OCI-LY1 (cell line): ENCODE data around the gene WWOX.

Experiments
- H2AFZ ChIP-seq: fragments of 200-600 bp; sonication (generic), shearing (Covaris generic); 2 replicates; pipeline ENCODE4 v1.6.0; 2014; ENCODE audit warnings: antibody characterized with exemption, mild to moderate bottlenecking, low read length
- H3F3A ChIP-seq: fragments of 200-600 bp; sonication (generic), shearing (Covaris generic); 2 replicates; pipeline ENCODE4 v1.6.0; 2014; ENCODE audit warnings: mild to moderate bottlenecking, antibody characterized with exemption, low read length, moderate library complexity; ENCODE audit not compliant: insufficient read depth
- H3K27ac ChIP-seq: fragments of 200-600 bp; sonication (generic); 2 replicates; pipeline ENCODE4 v1.5.1; 2014; ENCODE audit warnings: low read length, mixed run types, mild to moderate bottlenecking, low read depth; ENCODE audit not compliant: poor library complexity, severe bottlenecking
- H3K27me3 ChIP-seq: fragments of 200-600 bp; sonication (generic); 2 replicates; pipeline ENCODE4 v1.6.0; 2014; ENCODE audit warnings: antibody characterized with exemption, mild to moderate bottlenecking, low read length, moderate library complexity; ENCODE audit not compliant: insufficient read depth
- H3K36me3 ChIP-seq: fragments of 200-600 bp; sonication (generic); 2 replicates; pipeline ENCODE4 v1.6.1; 2014; ENCODE audit warnings: mild to moderate bottlenecking, antibody characterized with exemption, low read length, moderate library complexity, mixed read lengths; ENCODE audit not compliant: insufficient read depth
- H3K4me1 ChIP-seq: fragments of 200-600 bp; sonication (generic); 2 replicates; pipeline ENCODE4 v1.5.1; 2014; ENCODE audit warnings: mild to moderate bottlenecking, low read length, moderate library complexity; ENCODE audit not compliant: insufficient read depth, severe bottlenecking
- H3K4me2 ChIP-seq: fragments of 200-600 bp; sonication (generic), shearing (Covaris generic); 2 replicates; pipeline ENCODE4 v1.6.1; 2014; ENCODE audit warnings: low read length
- H3K4me3 ChIP-seq: fragments of 200-600 bp; sonication (generic); 2 replicates; pipeline ENCODE4 v1.5.1; 2014; ENCODE audit warnings: low read length, low read depth, mild to moderate bottlenecking, mixed read lengths; ENCODE audit not compliant: poor library complexity, severe bottlenecking
- H3K79me2 ChIP-seq: fragments of 200-600 bp; shearing (Covaris generic); 2 replicates; pipeline ENCODE4 v1.6.1; 2016; ENCODE audit warnings: mixed run types, low read length, mixed read lengths; ENCODE audit not compliant: insufficient read depth
- H3K9ac ChIP-seq: fragments of 200-600 bp; sonication (generic), shearing (Covaris generic); 2 replicates; pipeline ENCODE4 v1.6.1; 2014; ENCODE audit warnings: mild to moderate bottlenecking, low read length, mixed read lengths
- H3K9me2 ChIP-seq: fragments of 200-600 bp; sonication (generic), shearing (Covaris generic); 2 replicates; pipeline ENCODE4 v1.6.1; 2014; ENCODE audit warnings: low read depth, mild to moderate bottlenecking, low read length, mixed read lengths
- H3K9me3 ChIP-seq: fragments of 200-600 bp; shearing (Covaris generic); 2 replicates; pipeline ENCODE4 v1.6.1; 2014; ENCODE audit warnings: low read length, mixed read lengths
- H4K20me1 ChIP-seq: fragments of 200-600 bp; sonication (generic), shearing (Covaris generic); 2 replicates; pipeline ENCODE4 v1.6.0; 2016; ENCODE audit warnings: mild to moderate bottlenecking, low read length; ENCODE audit not compliant: insufficient read depth
- CTCF ChIP-seq: fragments of 200-600 bp; sonication (generic), shearing (Covaris generic); IDR thresholded peaks from 2 replicates; pipeline ENCODE4 v1.5.1; 2017; ENCODE audit warnings: mild to moderate bottlenecking, antibody characterized with exemption, low read length, moderate library complexity, mixed read lengths
- EZH2 ChIP-seq: fragments of 200-600 bp; sonication (generic), shearing (Covaris generic); IDR thresholded peaks from 2 replicates; pipeline ENCODE4 v1.8.0; 2017; ENCODE audit warnings: borderline replicate concordance, mixed run types, mild to moderate bottlenecking, antibody characterized with exemption, low read length, moderate library complexity, mixed read lengths

The WWOX gene

DNA sequence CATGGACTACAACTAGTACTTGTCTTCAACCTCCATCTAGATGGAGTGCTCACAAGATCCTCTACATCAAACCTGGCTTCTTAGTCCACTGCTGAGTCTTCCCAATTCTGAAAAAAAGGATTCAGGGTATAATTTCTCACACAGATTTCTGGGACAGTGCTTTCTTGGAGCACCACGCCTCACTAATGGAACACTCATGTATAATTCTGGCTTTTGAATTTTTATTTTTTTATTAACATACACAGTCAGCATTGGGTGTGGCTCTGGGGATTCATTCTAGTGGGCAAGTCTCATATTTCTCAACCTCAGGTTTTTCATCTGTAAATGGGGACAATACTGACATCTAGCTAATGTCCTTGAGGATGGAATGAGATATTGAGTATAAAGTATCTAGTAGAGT is 696.0 kb downstream of the WWOX start:
- no peak for TF ChIP-seq EZH2
- no peak for TF ChIP-seq CTCF
- no peaks in the 10 kb centered on the region for H3K79me2 ChIP-seq
- no peak overlapping the region for H3K4me2 ChIP-seq
- no peak overlapping the region for H3K4me3 ChIP-seq
- no peaks in the 10 kb centered on the region for H3K9me3 ChIP-seq
- H3K27ac ChIP-seq, result no peak overlapping the region
- no peaks in the 10 kb centered on the region for H3K9me2 ChIP-seq
- no peaks in the 10 kb centered on the region for H3K4me1 ChIP-seq
- no peaks in the 10 kb centered on the region for H3K36me3 ChIP-seq
- H3K9ac ChIP-seq, result no peak overlapping the region
- H3F3A ChIP-seq, result no peaks in the 10 kb centered on the region
- H3K27me3 ChIP-seq, result no peaks in the 10 kb centered on the region
- H4K20me1 ChIP-seq, result no peaks in the 10 kb centered on the region
- no peak overlapping the region for H2AFZ ChIP-seq

GRCh38 chr16:78796221-78796866 is 696.9 kb downstream of the WWOX start:
- H3F3A ChIP-seq, result no peaks in the 10 kb centered on the region
- H3K9me3 ChIP-seq, result no peaks in the 10 kb centered on the region
- no peak overlapping the region for H3K27ac ChIP-seq
- no peak overlapping the region for H3K9ac ChIP-seq
- no peaks in the 10 kb centered on the region for H3K79me2 ChIP-seq
- H3K9me2 ChIP-seq, result no peaks in the 10 kb centered on the region
- H3K27me3 ChIP-seq, result no peaks in the 10 kb centered on the region
- no peaks in the 10 kb centered on the region for H4K20me1 ChIP-seq
- H3K36me3 ChIP-seq, result no peaks in the 10 kb centered on the region
- no peak for TF ChIP-seq EZH2
- no peak overlapping the region for H3K4me3 ChIP-seq
- no peak overlapping the region for H2AFZ ChIP-seq
- no peaks in the 10 kb centered on the region for H3K4me1 ChIP-seq
- no peak overlapping the region for H3K4me2 ChIP-seq

DNA sequence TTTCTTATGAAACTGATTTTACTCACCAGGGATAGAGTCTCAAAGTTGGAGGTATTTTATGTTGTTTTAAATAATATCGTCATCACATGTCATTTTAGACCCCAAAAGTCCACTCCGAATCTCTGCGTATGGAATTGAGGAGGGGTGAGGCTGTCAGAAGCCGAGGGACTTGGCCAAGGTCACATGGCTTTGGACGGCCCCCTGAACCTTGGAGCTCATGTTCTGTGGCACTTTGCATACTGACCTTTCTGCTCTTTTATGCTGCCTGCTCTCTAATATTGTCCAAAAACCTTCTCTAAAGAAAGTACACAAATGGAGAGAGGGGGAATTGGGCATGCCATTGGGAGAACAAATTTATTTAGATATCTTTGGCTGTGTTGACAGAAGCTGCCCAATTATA is 700.0 kb downstream of the WWOX start:
- Histone ChIP-seq H3K79me2 (no peaks in the 10 kb centered on the region), H3K4me1 (no peaks in the 10 kb centered on the region), H4K20me1 (no peaks in the 10 kb centered on the region), H3K27ac (no peak overlapping the region), H3K27me3 (no peaks in the 10 kb centered on the region), H2AFZ (no peak overlapping the region), H3K36me3 (no peaks in the 10 kb centered on the region), H3K9me2 (no peaks in the 10 kb centered on the region), H3K9ac (no peak overlapping the region), H3K4me2 (no peak overlapping the region), H3K4me3 (no peak overlapping the region), H3K9me3 (no peaks in the 10 kb centered on the region), H3F3A (no peaks in the 10 kb centered on the region)
- no peak for TF ChIP-seq EZH2
- TF ChIP-seq CTCF, result no peak

DNA sequence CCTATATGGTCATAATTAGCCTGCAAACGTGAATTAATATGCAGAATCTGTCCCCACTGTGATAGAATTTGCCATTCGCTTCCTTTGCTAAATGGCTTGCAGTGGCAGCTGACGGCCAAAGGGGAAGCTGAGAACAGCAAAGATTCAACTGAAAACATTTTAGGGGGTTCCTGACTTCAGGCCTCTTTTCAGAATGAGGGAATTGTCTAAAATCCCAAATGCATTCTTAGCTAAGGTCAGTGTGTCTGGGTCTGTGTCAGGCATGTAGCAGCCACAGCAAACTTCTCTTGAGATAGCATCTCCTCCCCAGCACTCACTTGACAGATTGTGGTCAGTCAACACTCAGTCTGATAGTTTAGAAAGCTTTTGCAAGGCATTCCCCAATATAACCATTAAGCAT is 701.1 kb downstream of the WWOX start:
- Histone ChIP-seq H3K4me3 (no peak overlapping the region), H3K9me2 (no peaks in the 10 kb centered on the region), H4K20me1 (no peaks in the 10 kb centered on the region), H3K27me3 (no peaks in the 10 kb centered on the region), H3K36me3 (no peaks in the 10 kb centered on the region), H3K79me2 (no peaks in the 10 kb centered on the region), H3K9me3 (no peaks in the 10 kb centered on the region), H2AFZ (no peak overlapping the region), H3K4me1 (no peaks in the 10 kb centered on the region), H3K9ac (no peak overlapping the region), H3K4me2 (no peak overlapping the region), H3K27ac (no peak overlapping the region), H3F3A (no peaks in the 10 kb centered on the region)
- TF ChIP-seq CTCF, result no peak
- TF ChIP-seq EZH2, result no peak
